H1 (cell line): ENCODE results near the gene CDC42. TPM values are rescaled to one million over a fixed set of nuclear protein-coding genes. Genes with fewer than 3 reads are reported as not detected.
A peak's percentile ranks its signal among the peaks of the same experiment; 100 is the strongest.

Experiments used
- CTCF ChIA-PET: fragments of 300-600 bp; sonication (Branson Sonifier 250); formaldehyde crosslinking; loops from one replicate; lab custom pipeline; 2021; ENCODE audit not compliant: partially characterized antibody; lab: Charles Lee
- POLR2A ChIA-PET: fragments of 300-600 bp; sonication (Branson Sonifier 250); formaldehyde crosslinking; loops from one replicate; lab custom pipeline; 2021; ENCODE audit warnings: inconsistent platforms; ENCODE audit not compliant: partially characterized antibody; lab: Charles Lee
- DNase-seq, 2 experiments: peaks; one replicate each; pipeline versions ENCODE4 v3.0.0 to v3.0.0-alpha.2; 2010 to 2022; ENCODE audit warnings: low spot score in 2 of 2, low read depth in 1 of 2, mixed read lengths in 1 of 2
- FAIRE-seq: peaks from 2 replicates; lab custom pipeline; 2011; peaks lifted over from hg19 to GRCh38; lab: Jason Lieb, UNC
- H2AFZ ChIP-seq: 2 replicates; pipeline ENCODE4 v1.8.1; 2012; ENCODE audit warnings: low read length, inconsistent platforms
- H2AK5ac ChIP-seq: 2 replicates; pipeline ENCODE4 v1.6.1; 2013; ENCODE audit warnings: low read depth, low read length
- H2BK120ac ChIP-seq: replicated peaks from 2 replicates; pipeline ENCODE3; 2013; ENCODE audit warnings: low read depth, low read length, inconsistent platforms
- H2BK12ac ChIP-seq: 2 replicates; pipeline ENCODE4 v1.6.1; 2013; ENCODE audit warnings: low read depth, low read length
- H2BK15ac ChIP-seq: 2 replicates; pipeline ENCODE4 v1.6.1; 2013; ENCODE audit warnings: low read length
- H2BK20ac ChIP-seq: 2 replicates; pipeline ENCODE4 v1.6.1; 2013; ENCODE audit warnings: low read length
- H2BK5ac ChIP-seq: 2 replicates; pipeline ENCODE4 v1.6.1; 2013; ENCODE audit warnings: low read depth, low read length
- H3K14ac ChIP-seq: 2 replicates; pipeline ENCODE4 v1.6.1; 2013; ENCODE audit warnings: inconsistent platforms; ENCODE audit not compliant: insufficient read length
- H3K18ac ChIP-seq: 2 replicates; pipeline ENCODE4 v1.6.1; 2013; ENCODE audit warnings: low read length; ENCODE audit errors: extremely low read depth
- H3K23ac ChIP-seq: 2 replicates; pipeline ENCODE4 v1.6.1; 2013; ENCODE audit warnings: inconsistent platforms; ENCODE audit not compliant: insufficient read length
- H3K23me2 ChIP-seq: 2 replicates; pipeline ENCODE4 v1.6.1; 2013; ENCODE audit warnings: low read depth, low read length
- H3K27ac ChIP-seq: 2 replicates; pipeline ENCODE4 v1.6.1; 2011; ENCODE audit warnings: low read depth, low read length, inconsistent platforms
- H3K27me3 ChIP-seq, 4 experiments: replicated peaks in 1 of 4; 1 replicate in 1 of 4; 2 replicates in 3 of 4; pipeline versions ENCODE4 v1.6.1 to v1.8.1; 2011 to 2013; ENCODE audit warnings: low read length in 3 of 4, mild to moderate bottlenecking in 3 of 4, inconsistent platforms in 2 of 4, mixed read lengths in 2 of 4, moderate library complexity in 1 of 4; ENCODE audit not compliant: control insufficient read depth in 3 of 4, insufficient read depth in 3 of 4; ENCODE audit errors: extremely low read depth in 1 of 4
- H3K36me3 ChIP-seq, 4 experiments: 2 replicates each; pipeline versions ENCODE4 v1.6.1 to v1.8.1; 2011 to 2013; ENCODE audit warnings: mild to moderate bottlenecking in 4 of 4, low read length in 3 of 4, moderate library complexity in 2 of 4, control low read depth in 1 of 4, inconsistent platforms in 1 of 4; ENCODE audit not compliant: insufficient read depth in 4 of 4, control insufficient read depth in 2 of 4
- H3K4ac ChIP-seq: replicated peaks from 2 replicates; pipeline ENCODE3; 2013; ENCODE audit warnings: low read length, low read depth, mixed read lengths, inconsistent platforms; ENCODE audit not compliant: insufficient read length
- H3K4me1 ChIP-seq, 4 experiments: replicated peaks in 1 of 4; 1 replicate in 1 of 4; 2 replicates in 3 of 4; pipeline versions ENCODE4 v1.6.1 to v1.8.1; 2011 to 2013; ENCODE audit warnings: low read length in 3 of 4, inconsistent platforms in 2 of 4, mixed read lengths in 1 of 4; ENCODE audit not compliant: insufficient read depth in 4 of 4, control insufficient read depth in 3 of 4
- H3K4me2 ChIP-seq, 2 experiments: 2 replicates each; pipeline versions ENCODE4 v1.6.1 to v1.8.1; 2011 to 2013; ENCODE audit warnings: low read depth in 2 of 2, low read length in 2 of 2, control low read depth in 1 of 2, inconsistent platforms in 1 of 2, mild to moderate bottlenecking in 1 of 2; ENCODE audit not compliant: insufficient read depth in 1 of 2
- H3K4me3 ChIP-seq, 4 experiments: fragments of 200-600, 300-600 bp in 1 of 4; sonication (generic), shearing (Covaris generic), sonication (Bioruptor Twin) in 1 of 4; 2 replicates each; pipeline versions ENCODE4 v1.5.1 to v1.8.1; 2011 to 2016; ENCODE audit warnings: low read length in 4 of 4, low read depth in 3 of 4, control low read depth in 2 of 4, inconsistent platforms in 2 of 4, mild to moderate bottlenecking in 2 of 4, mixed read lengths in 1 of 4, moderate library complexity in 1 of 4; ENCODE audit not compliant: insufficient read depth in 2 of 4; ENCODE audit errors: extremely low read depth in 1 of 4
- H3K56ac ChIP-seq: replicated peaks from 2 replicates; pipeline ENCODE3; 2013; ENCODE audit warnings: low read depth, mild to moderate bottlenecking, mixed read lengths, low read length, inconsistent platforms; ENCODE audit not compliant: insufficient read length
- H3K79me1 ChIP-seq: 2 replicates; pipeline ENCODE4 v1.6.1; 2013; ENCODE audit warnings: low read depth, low read length, control low read depth
- H3K79me2 ChIP-seq, 2 experiments: 2 replicates each; pipeline versions ENCODE4 v1.6.1 to v1.8.1; 2012 to 2013; ENCODE audit warnings: low read length in 2 of 2, mild to moderate bottlenecking in 2 of 2, inconsistent platforms in 1 of 2; ENCODE audit not compliant: insufficient read depth in 2 of 2, control insufficient read depth in 1 of 2
- H3K9ac ChIP-seq, 4 experiments: replicated peaks in 1 of 4; 1 replicate in 1 of 4; 2 replicates in 3 of 4; pipeline versions ENCODE4 v1.6.1 to v1.8.1; 2011 to 2013; ENCODE audit warnings: low read depth in 3 of 4, low read length in 3 of 4, control low read depth in 2 of 4, mild to moderate bottlenecking in 2 of 4, moderate library complexity in 2 of 4, inconsistent platforms in 1 of 4; ENCODE audit errors: extremely low read depth in 1 of 4
- H3K9me3 ChIP-seq, 2 experiments: 2 replicates each; pipeline versions ENCODE4 v1.6.1 to v1.8.1; 2012 to 2013; ENCODE audit warnings: mild to moderate bottlenecking in 2 of 2, moderate library complexity in 2 of 2, control low read depth in 1 of 2, inconsistent platforms in 1 of 2, low read depth in 1 of 2, low read length in 1 of 2, mixed read lengths in 1 of 2; ENCODE audit not compliant: insufficient read depth in 2 of 2
- H4K20me1 ChIP-seq, 2 experiments: replicated peaks in 1 of 2; 2 replicates each; pipeline versions ENCODE3 to v1.8.1; 2011 to 2013; ENCODE audit warnings: inconsistent platforms in 2 of 2, low read length in 2 of 2, mild to moderate bottlenecking in 1 of 2; ENCODE audit not compliant: insufficient read depth in 2 of 2, control insufficient read depth in 1 of 2
- H4K5ac ChIP-seq: 2 replicates; pipeline ENCODE4 v1.6.1; 2013; ENCODE audit warnings: low read length, low read depth, mixed read lengths, inconsistent platforms; ENCODE audit not compliant: insufficient read length
- H4K8ac ChIP-seq: 2 replicates; pipeline ENCODE4 v1.8.0; 2013; ENCODE audit warnings: mild to moderate bottlenecking, moderate library complexity, low read length, inconsistent platforms; ENCODE audit not compliant: insufficient read depth; ENCODE audit errors: extremely low read depth
- H4K91ac ChIP-seq: replicated peaks from 2 replicates; pipeline ENCODE3; 2013; ENCODE audit warnings: low read length, mixed read lengths, inconsistent platforms; ENCODE audit not compliant: insufficient read length
- ATF3 ChIP-seq: IDR thresholded peaks from 2 replicates; pipeline ENCODE4 v1.6.1; 2011; ENCODE audit warnings: low read depth, mild to moderate bottlenecking, low read length; ENCODE audit not compliant: insufficient read depth
- CHD1 ChIP-seq: IDR thresholded peaks from 2 replicates; pipeline ENCODE4 v1.6.1; 2012; ENCODE audit warnings: low read depth, low read length, improper control_type of control experiment
- EGR1 ChIP-seq: IDR thresholded peaks from 2 replicates; pipeline ENCODE4 v1.6.1; 2011; ENCODE audit warnings: low read depth, low read length, borderline replicate concordance
- EZH2 ChIP-seq: fragments of 200-600 bp; sonication (generic); IDR thresholded peaks from 2 replicates; pipeline ENCODE4 v1.7.1; 2012; ENCODE audit warnings: low read depth, mild to moderate bottlenecking, moderate library complexity, low read length, inconsistent platforms; ENCODE audit not compliant: severe bottlenecking
- HDAC6 ChIP-seq: IDR thresholded peaks from one replicate; pipeline ENCODE4 v1.7.1; 2012; ENCODE audit warnings: low read depth, mild to moderate bottlenecking, inconsistent platforms, low read length, moderate library complexity
- JUN ChIP-seq: IDR thresholded peaks from 2 replicates; pipeline ENCODE4 v1.6.1; 2011; ENCODE audit warnings: low read depth, mild to moderate bottlenecking, improper control_type of control experiment, low read length
- KDM5A ChIP-seq: fragments of 200-600 bp; IDR thresholded peaks from 2 replicates; pipeline ENCODE4 v1.7.1; 2012; ENCODE audit warnings: mild to moderate bottlenecking, low read length, inconsistent platforms, mixed read lengths
- RNF2 ChIP-seq: fragments of 200-900, 300-1000 bp; sonication (generic); IDR thresholded peaks from 2 replicates; pipeline ENCODE4 v1.7.1; 2016; ENCODE audit warnings: borderline replicate concordance, low read depth, mild to moderate bottlenecking, antibody characterized with exemption, low read length; ENCODE audit not compliant: poor library complexity, severe bottlenecking; ENCODE audit errors: missing control alignments
- SAP30 ChIP-seq: fragments of 300-600 bp; sonication (generic); IDR thresholded peaks from 2 replicates; pipeline ENCODE4 v1.7.1; 2012; ENCODE audit warnings: low read length, moderate library complexity, mild to moderate bottlenecking, inconsistent platforms; ENCODE audit not compliant: insufficient read depth, insufficient replicate concordance
- SP1 ChIP-seq: IDR thresholded peaks from 2 replicates; pipeline ENCODE4 v1.6.1; 2011; ENCODE audit warnings: low read depth, low read length
- YY1 ChIP-seq: IDR thresholded peaks from 2 replicates; pipeline ENCODE4 v1.6.1; 2011; ENCODE audit warnings: low read depth, mild to moderate bottlenecking, low read length
- WGBS, 2 experiments: shearing (Covaris generic) in 1 of 2; methylation state at CpG; one replicate each; pipeline versions ENCODE4 v1.1.6 to v1.1.7; 2013 to 2015; ENCODE audit warnings: low lambda C conversion rate in 2 of 2, mixed read lengths in 2 of 2, inconsistent platforms in 1 of 2, low coverage in 1 of 2, missing lambda C conversion rate in 1 of 2; ENCODE audit not compliant: insufficient replicate concordance in 2 of 2, insufficient coverage in 1 of 2, insufficient read length in 1 of 2; ENCODE audit errors: extremely low coverage in 1 of 2, missing lambda C conversion rate in 1 of 2; 5-methylcytosine and 5-hydroxymethylcytosine counted together
- polyA plus RNA-seq, 7 experiments: library from polyadenylated mRNA; depleted of rRNA in 3 of 7; stranded (reverse) in 5 of 7; unstranded in 2 of 7; fragments of >200 nt in 5 of 7; fragments of 200-250 nt in 2 of 7; gene quantifications; 1 replicate in 5 of 7; 2 replicates in 1 of 7; 4 replicates in 1 of 7; pipeline versions ENCODE4 v1.2.1 to v1.2.3, GENCODE V29; 2011 to 2013; ENCODE audit warnings: missing spikeins in 2 of 7, mixed read lengths in 2 of 7
- total RNA-seq: library from RNA; stranded (reverse); fragmentation: NEBNext Ultra II Directional; extraction: Animal tissue kit (Norgen Biotek cat#: 25700); gene quantifications from 2 replicates; pipeline ENCODE4 v1.2.1, GENCODE V29; 2021

The CDC42 gene
- total and polyA plus RNA-seq, 2 of the 8 experiments (the other 6 are each of a cell fraction or from before 2014, with no cell fraction given), result 110 to 179 TPM

GRCh38 chr1:22118291-22118992 lies 65.9 kb downstream of the CDC42 start:
- H4K20me1 ChIP-seq, result peaks cover 0 to 17% of the 10 kb centered on the region in 2 experiments
- TF ChIP-seq EZH2 (no peak), ATF3 (no peak), JUN (no peak), HDAC6 (no peak), RNF2 (no peak), YY1 (no peak), EGR1 (no peak), SP1 (no peak), CHD1 (no peak), SAP30 (no peak), KDM5A (no peak)

More at GRCh38 chr1:22118291-22118992, 65.9 kb downstream of the CDC42 start:
- Histone ChIP-seq H3K27ac (no peak overlapping the region), H3K9ac (no peak overlapping the region), H3K4me3 (no peak overlapping the region), H3K14ac (no peak overlapping the region), H3K27me3 (no peaks in the 10 kb centered on the region), H3K36me3 (peaks cover 0 to 3% (median 1%) of the 10 kb centered on the region in 4 experiments; a peak in 2 of 8 replicates), H3K79me2 (no peaks in the 10 kb centered on the region; a peak in 1 of 4 replicates), H2BK20ac (no peak overlapping the region), H4K8ac (no peak overlapping the region), H3K4ac (no peak overlapping the region), H3K18ac (peak overlapping the region; percentile 19; the same call in 1 of the 2 replicates), H2BK12ac (no peak overlapping the region), H4K91ac (no peak overlapping the region), H2BK120ac (no peak overlapping the region), H3K9me3 (no peaks in the 10 kb centered on the region), H3K79me1 (peaks cover 10% of the 10 kb centered on the region), H3K56ac (no peak overlapping the region), H3K23ac (no peak overlapping the region), H2BK15ac (no peak overlapping the region), H2AFZ (no peak overlapping the region), H3K4me2 (no peak overlapping the region), H3K4me1 (peaks cover 0 to 33% (median 16%) of the 10 kb centered on the region in 4 experiments; a peak in 6 of 7 replicates), H4K5ac (no peak overlapping the region), H2AK5ac (no peak overlapping the region), H3K23me2 (no peaks in the 10 kb centered on the region), H2BK5ac (no peak overlapping the region)
- POLR2A ChIA-PET, result interaction anchor here (1.3 to 1.4 kb wide), 2 partner anchors 13 to 21 kb away, joined by 3 read pairs; no protein-coding TSS in a partner anchor
- CTCF ChIA-PET, result interaction anchor here (0.9 to 1.4 kb wide), 4 partner anchors 9 to 302 kb away, joined by 3 to 7 read pairs (median 3); no protein-coding TSS in a partner anchor
- 82% methylated on average over 7 of the region's 8 CpGs; no CpG with 5 or more reads in 1 of the 2 experiments for WGBS, 2 experiments
- no peak for FAIRE-seq
- DNase-seq, result no peak
